Measurements from ENCODE around the gene CARNS1. TPM values are rescaled to one million over a fixed set of nuclear protein-coding genes. Genes with fewer than 3 reads are reported as not detected.
A peak's percentile ranks its signal among the peaks of the same experiment; 100 is the strongest.

Gene CARNS1
- total and polyA plus RNA-seq, 9 of the 15 experiments (the other 6 are each of a cell fraction or from before 2014, with no cell fraction given): 0.01 to 0.18 (median 0.06) TPM; not detected in 3

DNA sequence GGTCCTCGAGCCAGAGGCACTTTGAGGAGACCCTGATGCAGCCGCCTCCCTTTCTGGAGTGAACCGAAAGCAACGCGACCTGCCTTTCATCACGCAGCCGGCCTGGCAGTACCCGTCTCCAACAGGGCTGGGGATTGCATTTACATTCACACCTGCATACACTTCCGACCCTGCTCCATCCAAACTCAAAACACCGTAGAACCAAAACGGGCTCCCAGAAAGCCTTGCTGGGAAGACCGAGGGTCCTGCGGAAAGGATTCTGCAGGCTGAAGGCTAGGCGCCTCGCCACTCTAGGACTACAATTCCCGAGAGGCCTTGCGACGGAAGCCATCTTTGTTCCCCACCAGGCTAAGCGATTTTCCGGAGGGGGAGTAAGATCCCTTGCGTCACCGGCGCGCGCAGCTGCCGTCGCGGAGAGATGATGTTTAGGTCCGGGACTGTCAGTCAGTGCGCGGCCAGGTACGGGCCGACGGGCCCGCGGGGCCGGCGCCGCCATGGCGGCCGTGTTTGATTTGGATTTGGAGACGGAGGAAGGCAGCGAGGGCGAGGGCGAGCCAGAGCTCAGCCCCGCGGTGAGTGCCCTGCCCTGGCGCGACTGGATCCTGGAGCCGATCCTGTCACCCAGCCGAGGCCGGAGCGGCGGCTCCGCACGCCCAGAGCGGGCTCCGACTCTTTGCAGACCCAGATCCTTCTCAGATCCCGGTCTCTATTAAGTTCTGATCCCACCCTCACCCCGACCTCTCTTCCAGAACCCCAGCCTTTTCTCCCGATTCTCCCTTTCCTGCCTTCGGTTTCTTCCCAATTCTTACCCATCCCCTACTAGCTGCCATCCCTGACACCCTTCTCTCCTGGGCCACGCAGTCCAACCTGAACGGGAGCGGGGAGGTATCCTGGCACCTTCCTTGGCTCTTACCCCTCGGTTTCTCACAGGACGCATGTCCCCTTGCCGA is 12.8 kb downstream of the CARNS1 start, which contains the start of gene RPS6KB2 (continued):
- TF ChIP-seq, protein P1, sequence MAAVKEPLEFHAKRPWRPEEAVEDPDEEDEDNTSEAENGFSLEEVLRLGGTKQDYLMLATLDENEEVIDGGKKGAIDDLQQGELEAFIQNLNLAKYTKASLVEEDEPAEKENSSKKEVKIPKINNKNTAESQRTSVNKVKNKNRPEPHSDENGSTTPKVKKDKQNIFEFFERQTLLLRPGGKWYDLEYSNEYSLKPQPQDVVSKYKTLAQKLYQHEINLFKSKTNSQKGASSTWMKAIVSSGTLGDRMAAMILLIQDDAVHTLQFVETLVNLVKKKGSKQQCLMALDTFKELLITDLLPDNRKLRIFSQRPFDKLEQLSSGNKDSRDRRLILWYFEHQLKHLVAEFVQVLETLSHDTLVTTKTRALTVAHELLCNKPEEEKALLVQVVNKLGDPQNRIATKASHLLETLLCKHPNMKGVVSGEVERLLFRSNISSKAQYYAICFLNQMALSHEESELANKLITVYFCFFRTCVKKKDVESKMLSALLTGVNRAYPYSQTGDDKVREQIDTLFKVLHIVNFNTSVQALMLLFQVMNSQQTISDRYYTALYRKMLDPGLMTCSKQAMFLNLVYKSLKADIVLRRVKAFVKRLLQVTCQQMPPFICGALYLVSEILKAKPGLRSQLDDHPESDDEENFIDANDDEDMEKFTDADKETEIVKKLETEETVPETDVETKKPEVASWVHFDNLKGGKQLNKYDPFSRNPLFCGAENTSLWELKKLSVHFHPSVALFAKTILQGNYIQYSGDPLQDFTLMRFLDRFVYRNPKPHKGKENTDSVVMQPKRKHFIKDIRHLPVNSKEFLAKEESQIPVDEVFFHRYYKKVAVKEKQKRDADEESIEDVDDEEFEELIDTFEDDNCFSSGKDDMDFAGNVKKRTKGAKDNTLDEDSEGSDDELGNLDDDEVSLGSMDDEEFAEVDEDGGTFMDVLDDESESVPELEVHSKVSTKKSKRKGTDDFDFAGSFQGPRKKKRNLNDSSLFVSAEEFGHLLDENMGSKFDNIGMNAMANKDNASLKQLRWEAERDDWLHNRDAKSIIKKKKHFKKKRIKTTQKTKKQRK (IDR thresholded peaks at IDR 0.05; ENCODE audit: borderline replicate concordance, low read depth, low read length): no peak
- TF ChIP-seq FOXK1 (CRISPR knock-in tag; IDR thresholded peaks at IDR 0.05; ENCODE audit: borderline replicate concordance) (no peak; the same call in 1 of the 2 replicates), TEAD1 (CRISPR knock-in tag; IDR thresholded peaks at IDR 0.05) (peak; percentile 16 to 43; a peak in 1 of 4 replicates), ZNF507 (tag; conservative IDR thresholded peaks at IDR 0.05) (no peak), HDAC3 (IDR thresholded peaks at IDR 0.05; ENCODE audit: borderline replicate concordance, partially characterized antibody) (no peak), ZNF77 (CRISPR knock-in tag; IDR thresholded peaks at IDR 0.05) (no peak), FOXK2 (conservative IDR thresholded peaks at IDR 0.05 in 1 of 2, IDR thresholded peaks at IDR 0.05 in 1 of 2; ENCODE audit: low read depth in 2 of 2) (peak; percentile 67 to 76; a peak in 3 of 4 replicates), FOXM1 (IDR thresholded peaks at IDR 0.05; ENCODE audit: low read depth) (no peak), FOXM1 (CRISPR knock-in tag; IDR thresholded peaks at IDR 0.05; ENCODE audit: low read depth) (no peak)
- TF ChIP-seq, protein P2, sequence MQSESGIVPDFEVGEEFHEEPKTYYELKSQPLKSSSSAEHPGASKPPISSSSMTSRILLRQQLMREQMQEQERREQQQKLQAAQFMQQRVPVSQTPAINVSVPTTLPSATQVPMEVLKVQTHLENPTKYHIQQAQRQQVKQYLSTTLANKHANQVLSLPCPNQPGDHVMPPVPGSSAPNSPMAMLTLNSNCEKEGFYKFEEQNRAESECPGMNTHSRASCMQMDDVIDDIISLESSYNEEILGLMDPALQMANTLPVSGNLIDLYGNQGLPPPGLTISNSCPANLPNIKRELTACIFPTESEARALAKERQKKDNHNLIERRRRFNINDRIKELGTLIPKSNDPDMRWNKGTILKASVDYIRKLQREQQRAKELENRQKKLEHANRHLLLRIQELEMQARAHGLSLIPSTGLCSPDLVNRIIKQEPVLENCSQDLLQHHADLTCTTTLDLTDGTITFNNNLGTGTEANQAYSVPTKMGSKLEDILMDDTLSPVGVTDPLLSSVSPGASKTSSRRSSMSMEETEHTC (IDR thresholded peaks at IDR 0.05): no peak
- TF ChIP-seq, protein P3, sequence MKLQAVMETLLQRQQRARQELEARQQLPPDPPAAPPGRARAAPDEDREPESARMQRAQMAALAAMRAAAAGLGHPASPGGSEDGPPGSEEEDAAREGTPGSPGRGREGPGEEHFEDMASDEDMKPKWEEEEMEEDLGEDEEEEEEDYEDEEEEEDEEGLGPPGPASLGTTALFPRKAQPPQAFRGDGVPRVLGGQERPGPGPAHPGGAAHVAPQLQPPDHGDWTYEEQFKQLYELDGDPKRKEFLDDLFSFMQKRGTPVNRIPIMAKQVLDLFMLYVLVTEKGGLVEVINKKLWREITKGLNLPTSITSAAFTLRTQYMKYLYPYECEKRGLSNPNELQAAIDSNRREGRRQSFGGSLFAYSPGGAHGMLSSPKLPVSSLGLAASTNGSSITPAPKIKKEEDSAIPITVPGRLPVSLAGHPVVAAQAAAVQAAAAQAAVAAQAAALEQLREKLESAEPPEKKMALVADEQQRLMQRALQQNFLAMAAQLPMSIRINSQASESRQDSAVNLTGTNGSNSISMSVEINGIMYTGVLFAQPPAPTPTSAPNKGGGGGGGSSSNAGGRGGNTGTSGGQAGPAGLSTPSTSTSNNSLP (IDR thresholded peaks at IDR 0.05; ENCODE audit: borderline replicate concordance, low read depth, low read length): no peak
- TF ChIP-seq, protein P4, sequence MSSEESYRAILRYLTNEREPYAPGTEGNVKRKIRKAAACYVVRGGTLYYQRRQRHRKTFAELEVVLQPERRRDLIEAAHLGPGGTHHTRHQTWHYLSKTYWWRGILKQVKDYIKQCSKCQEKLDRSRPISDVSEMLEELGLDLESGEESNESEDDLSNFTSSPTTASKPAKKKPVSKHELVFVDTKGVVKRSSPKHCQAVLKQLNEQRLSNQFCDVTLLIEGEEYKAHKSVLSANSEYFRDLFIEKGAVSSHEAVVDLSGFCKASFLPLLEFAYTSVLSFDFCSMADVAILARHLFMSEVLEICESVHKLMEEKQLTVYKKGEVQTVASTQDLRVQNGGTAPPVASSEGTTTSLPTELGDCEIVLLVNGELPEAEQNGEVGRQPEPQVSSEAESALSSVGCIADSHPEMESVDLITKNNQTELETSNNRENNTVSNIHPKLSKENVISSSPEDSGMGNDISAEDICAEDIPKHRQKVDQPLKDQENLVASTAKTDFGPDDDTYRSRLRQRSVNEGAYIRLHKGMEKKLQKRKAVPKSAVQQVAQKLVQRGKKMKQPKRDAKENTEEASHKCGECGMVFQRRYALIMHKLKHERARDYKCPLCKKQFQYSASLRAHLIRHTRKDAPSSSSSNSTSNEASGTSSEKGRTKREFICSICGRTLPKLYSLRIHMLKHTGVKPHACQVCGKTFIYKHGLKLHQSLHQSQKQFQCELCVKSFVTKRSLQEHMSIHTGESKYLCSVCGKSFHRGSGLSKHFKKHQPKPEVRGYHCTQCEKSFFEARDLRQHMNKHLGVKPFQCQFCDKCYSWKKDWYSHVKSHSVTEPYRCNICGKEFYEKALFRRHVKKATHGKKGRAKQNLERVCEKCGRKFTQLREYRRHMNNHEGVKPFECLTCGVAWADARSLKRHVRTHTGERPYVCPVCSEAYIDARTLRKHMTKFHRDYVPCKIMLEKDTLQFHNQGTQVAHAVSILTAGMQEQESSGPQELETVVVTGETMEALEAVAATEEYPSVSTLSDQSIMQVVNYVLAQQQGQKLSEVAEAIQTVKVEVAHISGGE (CRISPR knock-in tag; IDR thresholded peaks at IDR 0.05): peak in 1 of 3 experiments; percentile 83; a peak in 2 of 6 replicates

Data from K562 (cell line).